SK-N-MC (cell line): ENCODE data around the gene TPSB2.
"Not testable (repeated sequence)": the region's sequence is repeated elsewhere in the genome, so short reads cannot be mapped to it uniquely, and the experiment has no call there.

Experiments
- EZH2 ChIP-seq: fragments of 200-600 bp; sonication (generic); IDR thresholded peaks from one replicate; pipeline ENCODE4 v1.6.1; 2017; ENCODE audit warnings: antibody characterized with exemption
- POLR2AphosphoS5 ChIP-seq: IDR thresholded peaks from 2 replicates; pipeline ENCODE4 v1.6.1; 2012; ENCODE audit warnings: mild to moderate bottlenecking, low read depth, low read length, borderline replicate concordance

GRCh38 chr16:1271724-1272413, 41.9 kb upstream of the TPSB2 start:
- peak; percentile 54; the same call in 1 of the 2 replicates for TF ChIP-seq POLR2AphosphoS5
- not testable (repeated sequence) for TF ChIP-seq EZH2
